Measurements from ENCODE around the gene PIWIL1. TPM values are rescaled to one million over a fixed set of nuclear protein-coding genes. Genes with fewer than 3 reads are reported as not detected.

PIWIL1 gene
- total RNA-seq, 2 donors from 2014 or later: not detected

- no peak for DNase-seq (ENCODE audit: low spot score)
- H3K4me3 Mint-ChIP-seq: no peak overlapping the region
- no peaks in the 10 kb centered on the region for H3K36me3 Mint-ChIP-seq
- H3K27me3 Mint-ChIP-seq: peaks cover 6 to 15% of the 10 kb centered on the region in 2 donors
- no peak overlapping the region for H3K27ac Mint-ChIP-seq
- no peak for ATAC-seq
- H3K4me1 Mint-ChIP-seq (ENCODE audit: low read depth in 2 of 2): no peaks in the 10 kb centered on the region
- no peaks in the 10 kb centered on the region for H3K9me3 Mint-ChIP-seq
These were observed 74.7 kb downstream of the PIWIL1 start for GRCh38 chr12:130412384-130412783.

GRCh38 chr12:130413909-130414308, 76.2 kb downstream of the PIWIL1 start:
- Mint-ChIP-seq H3K27me3 (peaks cover 6 to 19% of the 10 kb centered on the region in 2 donors), H3K4me1 (ENCODE audit: low read depth in 2 of 2) (no peaks in the 10 kb centered on the region), H3K9me3 (no peaks in the 10 kb centered on the region), H3K4me3 (no peak overlapping the region), H3K27ac (no peak overlapping the region), H3K36me3 (no peaks in the 10 kb centered on the region)
- DNase-seq (ENCODE audit: low spot score) (no peak), ATAC-seq (no peak)

GRCh38 chr12:130414381-130414780, 76.7 kb downstream of the PIWIL1 start:
- Mint-ChIP-seq H3K27me3 (peaks cover 6 to 19% of the 10 kb centered on the region in 2 donors), H3K4me1 (ENCODE audit: low read depth in 2 of 2) (no peaks in the 10 kb centered on the region), H3K4me3 (no peak overlapping the region), H3K36me3 (no peaks in the 10 kb centered on the region), H3K9me3 (no peaks in the 10 kb centered on the region), H3K27ac (no peak overlapping the region)
- ATAC-seq (no peak), DNase-seq (ENCODE audit: low spot score) (no peak)

- DNase-seq (ENCODE audit: low spot score): no peak
- peaks cover 5 to 19% of the 10 kb centered on the region in 2 donors for H3K27me3 Mint-ChIP-seq
- H3K9me3 Mint-ChIP-seq: no peaks in the 10 kb centered on the region
- H3K4me3 Mint-ChIP-seq: no peak overlapping the region
- H3K27ac Mint-ChIP-seq: no peak overlapping the region
- no peaks in the 10 kb centered on the region for H3K36me3 Mint-ChIP-seq
- H3K4me1 Mint-ChIP-seq (ENCODE audit: low read depth in 2 of 2): no peaks in the 10 kb centered on the region
- ATAC-seq: no peak
These were observed 80.6 kb downstream of the PIWIL1 start for GRCh38 chr12:130418251-130418650.

- peak in 1 of 2 donors; percentile 28 for ATAC-seq
These were observed 81.4 kb downstream of the PIWIL1 start for GRCh38 chr12:130419116-130419515.

GRCh38 chr12:130420071-130420470, 82.4 kb downstream of the PIWIL1 start:
- Mint-ChIP-seq H3K36me3 (no peaks in the 10 kb centered on the region), H3K9me3 (no peaks in the 10 kb centered on the region), H3K27ac (no peak overlapping the region), H3K4me3 (no peak overlapping the region), H3K27me3 (peaks cover 5 to 19% of the 10 kb centered on the region in 2 donors), H3K4me1 (ENCODE audit: low read depth in 2 of 2) (no peaks in the 10 kb centered on the region)
- DNase-seq (ENCODE audit: low spot score): no peak
- ATAC-seq: no peak

More at GRCh38 chr12:130419116-130419515, 81.4 kb downstream of the PIWIL1 start:
- Mint-ChIP-seq H3K4me1 (ENCODE audit: low read depth in 2 of 2) (no peaks in the 10 kb centered on the region), H3K4me3 (no peak overlapping the region), H3K27me3 (peaks cover 5 to 19% of the 10 kb centered on the region in 2 donors), H3K9me3 (no peaks in the 10 kb centered on the region), H3K27ac (no peak overlapping the region), H3K36me3 (no peaks in the 10 kb centered on the region)
- no peak for DNase-seq (ENCODE audit: low spot score)

- peaks cover 2 to 9% of the 10 kb centered on the region in 2 donors for H3K27me3 Mint-ChIP-seq
- no peak for ATAC-seq
- no peaks in the 10 kb centered on the region for H3K36me3 Mint-ChIP-seq
- no peak overlapping the region for H3K4me3 Mint-ChIP-seq
- no peaks in the 10 kb centered on the region for H3K4me1 Mint-ChIP-seq (ENCODE audit: low read depth in 2 of 2)
- no peak overlapping the region for H3K27ac Mint-ChIP-seq
- H3K9me3 Mint-ChIP-seq: no peaks in the 10 kb centered on the region
- DNase-seq (ENCODE audit: low spot score): no peak
These were observed 84.2 kb downstream of the PIWIL1 start for GRCh38 chr12:130421896-130422295.

Other genes with a start within 250 kb of the PIWIL1 start
- not detected for gene FZD10, start 175.4 kb upstream of the PIWIL1 start, total RNA-seq